Lung (tissue), 12 donors: ENCODE measurements around the gene TMA7B. TPM values are rescaled to one million over a fixed set of nuclear protein-coding genes. Genes with fewer than 3 reads are reported as not detected.

Experiments used
- ATAC-seq: fragments of 200-7000 bp; cut with Tn5 transposase; one replicate; pipeline ENCODE4 v1.9.1; 2020; ENCODE audit warnings: moderate number of reproducible peaks; ENCODE audit not compliant: insufficient read depth, low FRiP score
- DNase-seq, 3 donors: peaks; one replicate each; pipeline ENCODE4 v3.0.0-alpha.2; 2013 to 2017
- H3K27ac ChIP-seq, 2 donors: one replicate each; pipeline ENCODE4 v1.5.1; 2013; ENCODE audit warnings: mild to moderate bottlenecking in 2 of 2, moderate library complexity in 2 of 2, control low read depth in 1 of 2, inconsistent platforms in 1 of 2, low read depth in 1 of 2, low read length in 1 of 2
- H3K27me3 ChIP-seq, 3 donors: one replicate each; pipeline ENCODE4 v1.5.1; 2013; ENCODE audit warnings: low read length in 2 of 3; ENCODE audit not compliant: control insufficient read depth in 3 of 3, insufficient read depth in 3 of 3
- H3K36me3 ChIP-seq, 4 donors: one replicate each; pipeline ENCODE4 v1.5.1; 2013; ENCODE audit warnings: low read length in 4 of 4, mild to moderate bottlenecking in 1 of 4, moderate library complexity in 1 of 4; ENCODE audit not compliant: control insufficient read depth in 4 of 4, insufficient read depth in 4 of 4
- H3K4me1 ChIP-seq, 5 donors: one replicate each; pipeline ENCODE4 v1.5.1; 2013; ENCODE audit warnings: low read length in 5 of 5, mild to moderate bottlenecking in 2 of 5, moderate library complexity in 1 of 5; ENCODE audit not compliant: control insufficient read depth in 5 of 5, insufficient read depth in 5 of 5
- H3K4me3 ChIP-seq: one replicate; pipeline ENCODE4 v1.5.1; 2013; ENCODE audit warnings: mild to moderate bottlenecking, control low read depth, moderate library complexity
- H3K9ac ChIP-seq, 2 donors: one replicate each; pipeline ENCODE4 v1.5.1; 2013; ENCODE audit warnings: low read length in 2 of 2, control low read depth in 1 of 2; ENCODE audit not compliant: insufficient read depth in 1 of 2
- H3K9me3 ChIP-seq, 4 donors: one replicate each; pipeline ENCODE4 v1.5.1; 2013; ENCODE audit warnings: low read length in 3 of 4, mild to moderate bottlenecking in 1 of 4, moderate library complexity in 1 of 4; ENCODE audit not compliant: control insufficient read depth in 4 of 4, insufficient read depth in 3 of 4
- CTCF ChIP-seq: IDR thresholded peaks from 2 replicates; pipeline ENCODE4 v1.5.1; 2012; ENCODE audit warnings: mild to moderate bottlenecking; ENCODE audit errors: control extremely low read depth, extremely low read depth
- WGBS, 2 donors: extraction: QIAGEN DNeasy Blood & Tissue Kit; methylation state at CpG; one replicate each; pipeline ENCODE4 v1.1.7; 2013; 5-methylcytosine and 5-hydroxymethylcytosine counted together
- polyA plus RNA-seq, 2 donors: library from polyadenylated mRNA; stranded (reverse); fragments of 200-250 nt; gene quantifications; one replicate each; pipeline ENCODE4 v1.2.1, GENCODE V29; 2013
- total RNA-seq, 2 donors: library from RNA; depleted of rRNA in 1 of 2; stranded (reverse); fragments of >200 nt in 1 of 2; gene quantifications; one replicate each; pipeline ENCODE4 v1.2.1, GENCODE V29; 2014 to 2021
- donor health status: control.
- donor health status: control.
- donor health status: Bipolar disorder and iron deficiency.
- donor health status: healthy.
- donor health status: DM: yes; HTN: yes; CAD: no.

TMA7B gene
- total and polyA plus RNA-seq, 4 donors, result 0.31 to 0.57 (median 0.38) TPM

- no peak overlapping the region for H3K27ac ChIP-seq
- H3K9ac ChIP-seq, result no peak overlapping the region
- H3K27me3 ChIP-seq, result peaks cover 0 to 34% (median 27%) of the 10 kb centered on the region in 3 donors
- H3K4me3 ChIP-seq, result no peak overlapping the region
- WGBS, 2 donors, result 79 to 86% methylated on average over 3 of the region's 3 CpGs
- ATAC-seq (no peak), DNase-seq (no peak)
- H3K9me3 ChIP-seq, result no peaks in the 10 kb centered on the region
- H3K36me3 ChIP-seq, result no peaks in the 10 kb centered on the region
- H3K4me1 ChIP-seq, result peaks cover 0 to 7% (median 2%) of the 10 kb centered on the region in 5 donors
- TF ChIP-seq CTCF, result no peak
Measured at GRCh38 chr22:39997421-39997820, 37.2 kb downstream of the TMA7B start.

- no peaks in the 10 kb centered on the region for H3K9me3 ChIP-seq
- peaks cover 0 to 27% (median 21%) of the 10 kb centered on the region in 3 donors for H3K27me3 ChIP-seq
- no peak overlapping the region for H3K9ac ChIP-seq
- peaks cover 0 to 7% (median 2%) of the 10 kb centered on the region in 5 donors for H3K4me1 ChIP-seq
- no peak for TF ChIP-seq CTCF
- no peak overlapping the region for H3K27ac ChIP-seq
- ATAC-seq (no peak), DNase-seq (peak; percentile 45 to 62 (median 45))
- 69 to 73% methylated on average over 10 to 11 of the region's 11 CpGs for WGBS, 2 donors
- no peaks in the 10 kb centered on the region for H3K36me3 ChIP-seq
- no peak overlapping the region for H3K4me3 ChIP-seq
Measured at GRCh38 chr22:39997939-39998726, 37.9 kb downstream of the TMA7B start.

GRCh38 chr22:39999144-39999757, 39.1 kb downstream of the TMA7B start:
- no peaks in the 10 kb centered on the region for H3K36me3 ChIP-seq
- H3K27me3 ChIP-seq, result peaks cover 0 to 19% (median 10%) of the 10 kb centered on the region in 3 donors
- 77 to 91% methylated on average over 16 of the region's 16 CpGs for WGBS, 2 donors
- H3K9me3 ChIP-seq, result no peaks in the 10 kb centered on the region
- H3K4me3 ChIP-seq, result no peak overlapping the region
- H3K4me1 ChIP-seq, result peaks cover 0 to 7% (median 2%) of the 10 kb centered on the region in 5 donors
- TF ChIP-seq CTCF, result no peak
- H3K9ac ChIP-seq, result no peak overlapping the region
- no peak for DNase-seq
- no peak overlapping the region for H3K27ac ChIP-seq
- ATAC-seq, result no peak
